ENCODE measurements around the gene IPO13. TPM values are rescaled to one million over a fixed set of nuclear protein-coding genes. Genes with fewer than 3 reads are reported as not detected.
A peak's percentile ranks its signal among the peaks of the same experiment; 100 is the strongest.

The IPO13 gene
- total RNA-seq, 2 donors from 2014 or later: 10.4 to 29.3 TPM

GRCh38 chr1:44002606-44003157, 55.9 kb downstream of the IPO13 start:
- no peak for TF ChIP-seq POLR2A (IDR thresholded peaks at IDR 0.05)
- TF ChIP-seq, protein P1, sequence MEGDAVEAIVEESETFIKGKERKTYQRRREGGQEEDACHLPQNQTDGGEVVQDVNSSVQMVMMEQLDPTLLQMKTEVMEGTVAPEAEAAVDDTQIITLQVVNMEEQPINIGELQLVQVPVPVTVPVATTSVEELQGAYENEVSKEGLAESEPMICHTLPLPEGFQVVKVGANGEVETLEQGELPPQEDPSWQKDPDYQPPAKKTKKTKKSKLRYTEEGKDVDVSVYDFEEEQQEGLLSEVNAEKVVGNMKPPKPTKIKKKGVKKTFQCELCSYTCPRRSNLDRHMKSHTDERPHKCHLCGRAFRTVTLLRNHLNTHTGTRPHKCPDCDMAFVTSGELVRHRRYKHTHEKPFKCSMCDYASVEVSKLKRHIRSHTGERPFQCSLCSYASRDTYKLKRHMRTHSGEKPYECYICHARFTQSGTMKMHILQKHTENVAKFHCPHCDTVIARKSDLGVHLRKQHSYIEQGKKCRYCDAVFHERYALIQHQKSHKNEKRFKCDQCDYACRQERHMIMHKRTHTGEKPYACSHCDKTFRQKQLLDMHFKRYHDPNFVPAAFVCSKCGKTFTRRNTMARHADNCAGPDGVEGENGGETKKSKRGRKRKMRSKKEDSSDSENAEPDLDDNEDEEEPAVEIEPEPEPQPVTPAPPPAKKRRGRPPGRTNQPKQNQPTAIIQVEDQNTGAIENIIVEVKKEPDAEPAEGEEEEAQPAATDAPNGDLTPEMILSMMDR (IDR thresholded peaks at IDR 0.05): no peak
- intact Hi-C loops (cut with DNase I): loop anchor here (5.0 kb wide), 1 partner anchor 40 kb away; no protein-coding TSS in a partner anchor
- H3K27me3 ChIP-seq: no peaks in the 10 kb centered on the region
- peaks cover 4% of the 10 kb centered on the region for H3K4me1 ChIP-seq
- DNase-seq: no peak
- no peaks in the 10 kb centered on the region for H3K36me3 ChIP-seq (replicated peaks in 1 of 2; ENCODE audit: insufficient read depth in 1 of 2, low read depth in 2 of 2)
- no peak overlapping the region for H3K4me3 ChIP-seq
- 82 to 83% methylated on average over 8 to 13 of the region's 14 CpGs for WGBS, 2 donors
- no peaks in the 10 kb centered on the region for H3K9me3 ChIP-seq
- ATAC-seq: no peak
- H3K27ac ChIP-seq: no peak overlapping the region

DNA sequence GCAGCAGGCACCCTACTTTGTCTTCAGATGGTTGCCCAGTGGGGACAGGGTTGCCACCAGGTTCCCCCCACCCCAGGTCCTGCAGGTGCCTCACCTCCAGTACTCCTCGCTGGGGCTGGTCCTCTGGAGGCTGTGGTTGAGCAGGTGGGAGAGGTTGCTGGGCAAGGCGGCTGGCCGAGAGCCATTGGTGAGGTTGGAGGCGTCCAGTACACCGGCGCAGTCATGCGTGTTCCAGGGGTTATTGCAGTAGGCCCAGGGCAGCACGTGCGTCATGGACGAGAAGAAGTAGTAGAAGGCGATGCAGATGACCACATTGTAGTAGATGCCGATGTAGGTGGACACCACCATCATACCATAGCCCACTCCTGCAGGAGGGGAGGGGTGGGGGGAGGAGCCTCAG, 61.5 kb downstream of the IPO13 start:
- no peak for ATAC-seq
- no peaks in the 10 kb centered on the region for H3K36me3 ChIP-seq (replicated peaks in 1 of 2; ENCODE audit: insufficient read depth in 1 of 2, low read depth in 2 of 2)
- H3K27me3 ChIP-seq: no peaks in the 10 kb centered on the region
- no peak for DNase-seq
- WGBS, 2 donors: 92 to 95% methylated on average over 12 of the region's 12 CpGs
- no peak overlapping the region for H3K4me3 ChIP-seq
- intact Hi-C loops (cut with DNase I): no loop called here
- H3K27ac ChIP-seq: no peak overlapping the region
- TF ChIP-seq POLR2A (IDR thresholded peaks at IDR 0.05): no peak
- TF ChIP-seq, protein P1 (IDR thresholded peaks at IDR 0.05): no peak
- peaks cover 23% of the 10 kb centered on the region for H3K4me1 ChIP-seq
- H3K9me3 ChIP-seq: no peaks in the 10 kb centered on the region

DNA sequence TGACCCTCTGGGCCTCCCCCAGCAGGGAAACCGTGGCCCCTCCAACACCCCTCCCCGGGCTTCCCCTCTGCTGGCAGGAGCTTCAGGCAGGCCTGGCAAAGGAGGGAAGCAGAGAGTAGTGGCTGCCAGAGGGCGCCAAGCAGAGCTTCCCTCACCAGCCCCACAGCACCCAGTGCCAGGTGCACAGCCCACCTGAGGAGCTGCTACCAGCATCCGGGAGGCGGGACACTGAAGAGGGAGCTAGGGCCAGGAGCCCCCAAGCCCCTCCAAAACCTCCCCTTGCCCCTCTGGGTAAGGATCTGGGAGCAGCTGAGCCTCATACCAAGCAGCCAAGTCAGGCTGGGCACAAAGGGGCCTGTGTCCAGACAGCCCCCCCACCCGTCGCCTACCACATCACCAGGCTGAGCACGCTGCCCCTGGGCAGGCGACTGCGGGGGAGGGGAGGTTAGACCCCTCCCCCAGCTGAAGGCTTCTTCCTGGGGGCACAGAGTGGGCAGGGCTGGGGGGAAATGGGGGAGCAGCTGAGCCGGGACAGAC, 64.3 kb downstream of the IPO13 start:
- WGBS, 2 donors: 70 to 84% methylated on average over 4 to 10 of the region's 11 CpGs
- intact Hi-C loops (cut with DNase I): no loop called here
- TF ChIP-seq, protein P1 (IDR thresholded peaks at IDR 0.05): no peak
- TF ChIP-seq POLR2A (IDR thresholded peaks at IDR 0.05): no peak

DNA sequence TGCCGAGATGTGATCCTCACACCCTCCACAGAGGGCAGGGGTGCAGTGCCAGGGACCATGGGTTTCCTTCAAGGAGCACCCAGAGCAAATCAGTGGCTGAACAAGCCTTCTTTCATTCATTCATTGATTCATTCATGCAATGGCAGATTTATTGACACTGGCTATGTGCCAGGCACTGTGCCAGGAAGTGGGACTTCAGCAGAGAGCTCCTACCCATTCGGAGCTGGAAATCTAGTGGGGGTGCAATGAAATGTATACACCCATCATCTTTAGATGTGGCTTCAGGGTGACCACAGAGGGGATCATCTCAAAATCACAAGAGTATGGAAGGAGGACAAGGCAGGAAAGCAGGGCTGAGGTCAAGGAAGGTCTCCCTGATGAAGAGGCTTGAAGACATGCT, 65.7 kb downstream of the IPO13 start:
- Histone ChIP-seq H3K27me3 (no peaks in the 10 kb centered on the region), H3K4me1 (peaks cover 19% of the 10 kb centered on the region), H3K36me3 (replicated peaks in 1 of 2; ENCODE audit: insufficient read depth in 1 of 2, low read depth in 2 of 2) (no peaks in the 10 kb centered on the region), H3K27ac (no peak overlapping the region), H3K4me3 (no peak overlapping the region), H3K9me3 (no peaks in the 10 kb centered on the region)
- intact Hi-C loops (cut with DNase I): no loop called here
- TF ChIP-seq, protein P1 (IDR thresholded peaks at IDR 0.05): no peak
- no peak for TF ChIP-seq POLR2A (IDR thresholded peaks at IDR 0.05)
- 44 to 68% methylated on average over 2 of the region's 2 CpGs for WGBS, 2 donors
- peak in 3 of 4 donors; percentile 32 to 44 (median 42) for DNase-seq
- ATAC-seq: no peak

More for the DNA sequence above, 64.3 kb downstream of the IPO13 start:
- no peaks in the 10 kb centered on the region for H3K9me3 ChIP-seq
- DNase-seq (no peak), ATAC-seq (no peak)
- no peak overlapping the region for H3K4me3 ChIP-seq
- H3K36me3 ChIP-seq (replicated peaks in 1 of 2; ENCODE audit: insufficient read depth in 1 of 2, low read depth in 2 of 2): no peaks in the 10 kb centered on the region
- H3K4me1 ChIP-seq: peaks cover 19% of the 10 kb centered on the region
- H3K27me3 ChIP-seq: no peaks in the 10 kb centered on the region
- no peak overlapping the region for H3K27ac ChIP-seq
